DOHH2 (cell line): ENCODE results near the gene TEX2.
"Not testable (repeated sequence)": the region's sequence is repeated elsewhere in the genome, so short reads cannot be mapped to it uniquely, and the experiment has no call there.

Experiments used
- EZH2phosphoT487 ChIP-seq: fragments of 200-600 bp; sonication (generic); IDR thresholded peaks from 2 replicates; pipeline ENCODE4 v1.6.1; 2017; ENCODE audit warnings: borderline replicate concordance, mild to moderate bottlenecking, antibody characterized with exemption, low read length, moderate library complexity, mixed read lengths
- TF ChIP-seq, protein P1 (sequence below): fragments of 200-600 bp; sonication (generic); IDR thresholded peaks from one replicate; pipeline ENCODE4 v1.5.1; 2014; ENCODE audit warnings: antibody characterized with exemption, mild to moderate bottlenecking, low read depth, low read length; ENCODE audit not compliant: poor library complexity, severe bottlenecking

DNA sequence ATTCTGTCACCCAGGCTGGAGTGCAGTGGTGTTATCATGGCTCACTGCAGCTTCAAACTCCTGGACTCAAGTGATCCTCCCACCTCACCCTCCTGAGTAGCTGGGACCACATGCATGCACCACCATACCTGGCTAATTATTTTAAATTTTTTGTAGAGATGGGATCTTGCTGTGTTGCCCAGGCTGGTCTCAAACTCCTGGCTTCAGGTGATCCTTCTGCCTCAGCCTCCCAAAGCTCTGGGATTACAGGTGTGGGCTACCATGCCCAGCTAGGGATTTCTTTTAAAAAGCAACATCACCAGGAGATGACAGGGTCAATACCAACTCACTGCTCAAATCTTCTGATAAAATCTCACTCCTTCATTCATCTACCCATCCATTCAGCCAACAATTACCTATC lies 54.4 kb downstream of the TEX2 start:
- TF ChIP-seq, protein P1, sequence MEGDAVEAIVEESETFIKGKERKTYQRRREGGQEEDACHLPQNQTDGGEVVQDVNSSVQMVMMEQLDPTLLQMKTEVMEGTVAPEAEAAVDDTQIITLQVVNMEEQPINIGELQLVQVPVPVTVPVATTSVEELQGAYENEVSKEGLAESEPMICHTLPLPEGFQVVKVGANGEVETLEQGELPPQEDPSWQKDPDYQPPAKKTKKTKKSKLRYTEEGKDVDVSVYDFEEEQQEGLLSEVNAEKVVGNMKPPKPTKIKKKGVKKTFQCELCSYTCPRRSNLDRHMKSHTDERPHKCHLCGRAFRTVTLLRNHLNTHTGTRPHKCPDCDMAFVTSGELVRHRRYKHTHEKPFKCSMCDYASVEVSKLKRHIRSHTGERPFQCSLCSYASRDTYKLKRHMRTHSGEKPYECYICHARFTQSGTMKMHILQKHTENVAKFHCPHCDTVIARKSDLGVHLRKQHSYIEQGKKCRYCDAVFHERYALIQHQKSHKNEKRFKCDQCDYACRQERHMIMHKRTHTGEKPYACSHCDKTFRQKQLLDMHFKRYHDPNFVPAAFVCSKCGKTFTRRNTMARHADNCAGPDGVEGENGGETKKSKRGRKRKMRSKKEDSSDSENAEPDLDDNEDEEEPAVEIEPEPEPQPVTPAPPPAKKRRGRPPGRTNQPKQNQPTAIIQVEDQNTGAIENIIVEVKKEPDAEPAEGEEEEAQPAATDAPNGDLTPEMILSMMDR = not testable (repeated sequence)
- TF ChIP-seq EZH2phosphoT487 = not testable (repeated sequence)
